ENCODE data around the gene CCND2.

CCND2 gene

GRCh38 chr12:4257442-4257841, 16.1 kb upstream of the CCND2 start:
- DNase-seq: no peak

- no peak for DNase-seq
Measured at GRCh38 chr12:4259099-4259498, 14.5 kb upstream of the CCND2 start.

- no peak for DNase-seq
Measured at GRCh38 chr12:4261655-4262054, 11.9 kb upstream of the CCND2 start.

- no peak for DNase-seq
Measured at GRCh38 chr12:4265280-4265679, 8.3 kb upstream of the CCND2 start.

GRCh38 chr12:4266990-4267389, 6.6 kb upstream of the CCND2 start:
- DNase-seq: no peak

- DNase-seq: no peak
Measured at GRCh38 chr12:4267704-4268328, 5.7 kb upstream of the CCND2 start.

- no peak for DNase-seq
Measured at GRCh38 chr12:4268329-4269181, 5.0 kb upstream of the CCND2 start.

- peak; percentile 77 for DNase-seq
Measured at GRCh38 chr12:4269279-4269991, 4.1 kb upstream of the CCND2 start.

- no peak for DNase-seq
Measured at GRCh38 chr12:4270016-4270830, 3.3 kb upstream of the CCND2 start.

GRCh38 chr12:4270831-4271716, 2.5 kb upstream of the CCND2 start:
- no peak for DNase-seq

GRCh38 chr12:4271717-4272423, 1.7 kb upstream of the CCND2 start:
- DNase-seq: peak; percentile 63

- DNase-seq: no peak
Measured at GRCh38 chr12:4272424-4273272, 914 bp upstream of the CCND2 start.

GRCh38 chr12:4273273-4273651, 300 bp upstream of the CCND2 start:
- DNase-seq: no peak

GRCh38 chr12:4274396-4275015, 944 bp downstream of the CCND2 start:
- no peak for DNase-seq

- DNase-seq: no peak
Measured at GRCh38 chr12:4275016-4275869, 1.7 kb downstream of the CCND2 start.

- DNase-seq: no peak
Measured at GRCh38 chr12:4275870-4276301, 2.3 kb downstream of the CCND2 start.

GRCh38 chr12:4276524-4277204, 3.1 kb downstream of the CCND2 start:
- peak; percentile 93 for DNase-seq

- DNase-seq: no peak
Measured at GRCh38 chr12:4277205-4277543, 3.6 kb downstream of the CCND2 start.

Measured in fibroblast of skin of abdomen (primary cell).